Vagina (tissue), 2 donors: ENCODE measurements around the gene FAM50A. TPM values are rescaled to one million over a fixed set of nuclear protein-coding genes. Genes with fewer than 3 reads are reported as not detected.
A peak's percentile ranks its signal among the peaks of the same experiment; 100 is the strongest.

Source experiments
- DNase-seq, 2 donors: peaks; one replicate each; pipeline ENCODE4 v3.0.0-alpha.2; 2017; ENCODE audit errors: extremely low spot score in 2 of 2
- H3K27ac ChIP-seq: fragments of 200-600 bp; sonication (generic); one replicate; pipeline ENCODE4 v1.5.1; 2019
- H3K27me3 ChIP-seq: fragments of 200-600 bp; sonication (generic); one replicate; pipeline ENCODE4 v1.5.1; 2019
- H3K36me3 ChIP-seq, 2 donors: fragments of 200-600 bp; sonication (generic); one replicate each; pipeline ENCODE4 v1.5.1; 2017 to 2019
- H3K4me1 ChIP-seq: fragments of 200-600 bp; sonication (generic); one replicate; pipeline ENCODE4 v1.5.1; 2019
- H3K4me3 ChIP-seq, 2 donors: fragments of 200-600 bp; sonication (generic); 1 replicate in 1 of 2; 2 replicates in 1 of 2; pipeline ENCODE4 v1.5.1; 2016 to 2019
- H3K9me3 ChIP-seq: fragments of 200-600 bp; sonication (generic); one replicate; pipeline ENCODE4 v1.5.1; 2019
- POLR2A ChIP-seq, 2 donors: fragments of 450-650 bp; IDR thresholded peaks; one replicate each; pipeline ENCODE4 v1.6.1; 2017; ENCODE audit warnings: antibody characterized with exemption in 2 of 2, mild to moderate bottlenecking in 2 of 2, moderate library complexity in 2 of 2
- POLR2AphosphoS5 ChIP-seq, 2 donors: sonication (generic); formaldehyde crosslinking; IDR thresholded peaks; one replicate each; pipeline ENCODE4 v1.9.0; 2017; ENCODE audit warnings: antibody characterized with exemption in 2 of 2, mild to moderate bottlenecking in 2 of 2, low read depth in 1 of 2; ENCODE audit not compliant: insufficient read depth in 1 of 2
- intact Hi-C: fragments of 100-400 bp; cut with DNase I; formaldehyde crosslinking; loops from one replicate; pipeline ENCODE4 v1.15.1; 2023
- total RNA-seq: library from RNA; depleted of rRNA; stranded (reverse); fragments of >200 nt; gene quantifications from one replicate; pipeline ENCODE4 v1.2.3, GENCODE V29; 2016
- TF ChIP-seq, protein P1 (sequence below), 3 experiments: fragments of 450-650 bp in 2 of 3; fragments of 200-600 bp in 1 of 3; sonication (generic) in 1 of 3; IDR thresholded peaks; one replicate each; pipeline ENCODE4 v1.5.1; 2017 to 2019; ENCODE audit warnings: antibody characterized with exemption in 3 of 3, mild to moderate bottlenecking in 2 of 3, moderate library complexity in 2 of 3

Gene FAM50A
- total RNA-seq, 1 donor from 2014 or later, result 33.6 TPM

DNA sequence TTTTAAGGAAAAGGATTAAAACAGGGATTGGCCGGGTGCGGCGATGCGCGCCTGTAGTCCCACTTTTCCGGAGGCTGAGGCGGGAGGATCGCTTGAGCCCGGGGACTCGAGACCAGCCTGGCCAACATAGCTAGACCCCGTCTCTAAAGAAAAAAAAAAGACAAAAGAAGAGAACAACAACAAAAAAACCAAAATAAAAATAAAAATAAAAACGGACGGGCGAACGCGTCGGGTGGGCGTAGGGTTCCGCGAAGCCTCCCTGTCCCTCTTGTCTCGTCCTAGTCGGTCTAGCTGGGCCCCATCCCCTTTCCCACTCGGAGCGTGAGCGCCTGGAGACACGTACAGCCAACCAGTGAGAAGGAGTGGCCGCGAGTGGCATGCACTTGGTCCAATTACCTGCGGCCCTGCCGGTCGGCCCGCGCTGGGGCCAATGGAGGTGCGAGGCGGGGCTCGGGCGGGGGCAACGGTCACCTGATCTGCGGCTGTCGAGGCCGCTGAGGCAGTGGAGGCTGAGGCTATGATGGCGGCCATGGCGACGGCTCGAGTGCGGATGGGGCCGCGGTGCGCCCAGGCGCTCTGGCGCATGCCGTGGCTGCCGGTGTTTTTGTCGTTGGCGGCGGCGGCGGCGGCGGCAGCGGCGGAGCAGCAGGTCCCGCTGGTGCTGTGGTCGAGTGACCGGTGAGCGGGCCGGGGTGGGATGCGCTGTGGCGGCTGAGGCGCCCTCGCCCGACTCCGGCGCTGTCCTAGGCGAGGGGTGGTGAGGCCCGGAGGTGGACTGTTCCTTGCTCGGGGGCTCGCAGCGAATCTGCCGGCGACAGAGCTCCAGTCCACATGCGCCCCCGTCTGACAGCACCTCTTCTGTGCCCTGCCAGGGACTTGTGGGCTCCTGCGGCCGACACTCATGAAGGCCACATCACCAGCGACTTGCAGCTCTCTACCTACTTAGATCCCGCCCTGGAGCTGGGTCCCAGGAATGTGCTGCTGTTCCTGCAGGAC is 15.5 kb upstream of the FAM50A start, which contains the start of gene ATP6AP1:
Gene ATP6AP1, plus strand, starts transcription at position 502 of the 996 bp plus-strand sequence. Its CDS starts 16 bp downstream, at position 518.
- Histone ChIP-seq H3K27me3 (no peaks in the 10 kb centered on the region), H3K9me3 (no peaks in the 10 kb centered on the region), H3K4me1 (peaks cover 6% of the 10 kb centered on the region), H3K36me3 (peaks cover 0 to 4% of the 10 kb centered on the region in 2 donors), H3K4me3 (peak within 1 kb of the TSS; percentile 48 to 77), H3K27ac (peak within 1 kb of the TSS; percentile 88)
- DNase-seq, result no peak
- TF ChIP-seq POLR2A (IDR thresholded peaks at IDR 0.05) (peak in 1 of 2 donors; percentile 49), POLR2AphosphoS5 (IDR thresholded peaks at IDR 0.05; ENCODE audit: insufficient read depth in 1 of 2, low read depth in 1 of 2) (peak; percentile 82 to 84)
- TF ChIP-seq, protein P1, sequence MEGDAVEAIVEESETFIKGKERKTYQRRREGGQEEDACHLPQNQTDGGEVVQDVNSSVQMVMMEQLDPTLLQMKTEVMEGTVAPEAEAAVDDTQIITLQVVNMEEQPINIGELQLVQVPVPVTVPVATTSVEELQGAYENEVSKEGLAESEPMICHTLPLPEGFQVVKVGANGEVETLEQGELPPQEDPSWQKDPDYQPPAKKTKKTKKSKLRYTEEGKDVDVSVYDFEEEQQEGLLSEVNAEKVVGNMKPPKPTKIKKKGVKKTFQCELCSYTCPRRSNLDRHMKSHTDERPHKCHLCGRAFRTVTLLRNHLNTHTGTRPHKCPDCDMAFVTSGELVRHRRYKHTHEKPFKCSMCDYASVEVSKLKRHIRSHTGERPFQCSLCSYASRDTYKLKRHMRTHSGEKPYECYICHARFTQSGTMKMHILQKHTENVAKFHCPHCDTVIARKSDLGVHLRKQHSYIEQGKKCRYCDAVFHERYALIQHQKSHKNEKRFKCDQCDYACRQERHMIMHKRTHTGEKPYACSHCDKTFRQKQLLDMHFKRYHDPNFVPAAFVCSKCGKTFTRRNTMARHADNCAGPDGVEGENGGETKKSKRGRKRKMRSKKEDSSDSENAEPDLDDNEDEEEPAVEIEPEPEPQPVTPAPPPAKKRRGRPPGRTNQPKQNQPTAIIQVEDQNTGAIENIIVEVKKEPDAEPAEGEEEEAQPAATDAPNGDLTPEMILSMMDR (IDR thresholded peaks at IDR 0.05), result no peak
- intact Hi-C loops, result no loop called here

DNA sequence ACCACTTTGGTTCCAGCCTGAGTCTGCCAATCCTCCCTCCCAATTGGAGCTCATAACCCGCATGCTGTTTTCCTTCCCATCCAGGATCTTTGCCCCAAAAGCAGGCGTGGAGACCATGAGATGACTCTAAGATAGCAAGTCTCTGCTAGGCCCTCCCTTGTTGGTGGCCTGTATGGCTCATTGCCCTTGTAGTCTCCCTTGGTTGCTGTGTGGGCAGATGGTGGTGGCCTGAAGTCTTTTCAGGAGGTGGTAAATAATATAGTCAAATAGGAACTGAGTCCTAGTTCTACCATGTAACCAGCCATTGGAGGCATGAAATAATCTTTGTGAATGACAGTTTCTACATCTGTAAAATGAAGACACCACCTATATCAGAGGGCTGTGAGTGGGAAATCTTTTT is 14.2 kb upstream of the FAM50A start:
- peaks cover 0 to 4% of the 10 kb centered on the region in 2 donors for H3K36me3 ChIP-seq
- H3K27ac ChIP-seq, result no peak overlapping the region
- intact Hi-C loops, result no loop called here
- TF ChIP-seq POLR2AphosphoS5 (IDR thresholded peaks at IDR 0.05; ENCODE audit: insufficient read depth in 1 of 2, low read depth in 1 of 2) (no peak), POLR2A (IDR thresholded peaks at IDR 0.05) (no peak)
- TF ChIP-seq, protein P1 (IDR thresholded peaks at IDR 0.05), result no peak
- DNase-seq, result no peak
- H3K9me3 ChIP-seq, result no peaks in the 10 kb centered on the region
- H3K4me1 ChIP-seq, result peaks cover 6% of the 10 kb centered on the region
- no peaks in the 10 kb centered on the region for H3K27me3 ChIP-seq
- peak overlapping the region; percentile 48 to 77 for H3K4me3 ChIP-seq

DNA sequence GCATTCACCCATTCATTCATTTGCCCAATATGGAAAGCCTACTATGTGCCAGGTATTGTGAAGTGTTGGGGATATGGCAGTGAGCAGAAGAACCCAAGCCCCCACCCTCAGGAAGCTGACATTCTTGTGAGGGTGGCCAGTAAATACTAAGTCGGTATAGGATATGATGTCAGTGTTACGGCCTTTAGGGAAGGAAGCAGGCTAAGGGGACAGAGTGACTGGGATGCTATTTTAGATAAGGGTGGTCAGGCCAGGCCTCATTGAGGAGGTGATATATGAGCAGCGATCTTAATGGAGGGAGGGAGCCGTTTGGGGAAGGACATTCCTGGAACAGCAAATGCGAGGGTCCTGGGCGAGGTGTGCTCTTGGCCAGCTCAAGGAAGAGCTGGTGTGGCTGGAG is 13.5 kb upstream of the FAM50A start:
- no peak for DNase-seq
- no peak for TF ChIP-seq POLR2AphosphoS5 (IDR thresholded peaks at IDR 0.05; ENCODE audit: insufficient read depth in 1 of 2, low read depth in 1 of 2)
- TF ChIP-seq POLR2A (IDR thresholded peaks at IDR 0.05), result no peak
- TF ChIP-seq, protein P1 (IDR thresholded peaks at IDR 0.05), result no peak
- intact Hi-C loops, result no loop called here
- H3K4me1 ChIP-seq, result peaks cover 6% of the 10 kb centered on the region
- H3K4me3 ChIP-seq, result no peak overlapping the region
- H3K27me3 ChIP-seq, result no peaks in the 10 kb centered on the region
- H3K27ac ChIP-seq, result peak overlapping the region; percentile 17
- no peaks in the 10 kb centered on the region for H3K9me3 ChIP-seq
- peaks cover 0 to 4% of the 10 kb centered on the region in 2 donors for H3K36me3 ChIP-seq

DNA sequence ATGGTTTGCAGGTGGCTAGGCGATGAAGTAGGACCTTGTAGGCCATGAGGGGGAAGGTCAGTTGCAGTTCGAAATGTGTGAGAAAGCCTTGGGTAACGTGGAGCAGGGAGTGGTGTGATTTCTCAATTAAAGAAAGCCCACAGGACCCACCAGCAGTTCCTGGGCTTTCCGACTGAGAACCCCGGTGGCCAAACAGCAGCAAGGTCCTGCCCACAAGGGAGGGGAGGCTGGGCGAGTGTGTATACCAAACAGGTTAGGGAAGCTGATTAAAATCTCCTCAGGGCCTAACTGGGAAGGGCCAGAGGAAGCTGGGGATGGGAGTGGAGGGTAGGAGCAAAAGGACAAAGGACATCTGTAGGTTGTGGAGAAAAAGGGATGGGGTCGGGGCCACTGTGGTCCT is 13.0 kb upstream of the FAM50A start:
- Histone ChIP-seq H3K4me3 (no peak overlapping the region), H3K36me3 (peaks cover 0 to 4% of the 10 kb centered on the region in 2 donors), H3K27me3 (no peaks in the 10 kb centered on the region), H3K4me1 (peaks cover 6% of the 10 kb centered on the region), H3K27ac (peak overlapping the region; percentile 17), H3K9me3 (no peaks in the 10 kb centered on the region)
- intact Hi-C loops, result no loop called here
- no peak for TF ChIP-seq POLR2A (IDR thresholded peaks at IDR 0.05)
- TF ChIP-seq, protein P1 (IDR thresholded peaks at IDR 0.05), result no peak
- TF ChIP-seq POLR2AphosphoS5 (IDR thresholded peaks at IDR 0.05; ENCODE audit: insufficient read depth in 1 of 2, low read depth in 1 of 2), result no peak
- no peak for DNase-seq
